GM18508 (cell line): ENCODE measurements around the gene KLHL6.
"Not testable (repeated sequence)": the region's sequence is repeated elsewhere in the genome, so short reads cannot be mapped to it uniquely, and the experiment has no call there.

ENCODE experiments used
- ATAC-seq: cut with Tn5 transposase; IDR thresholded peaks from one replicate; pipeline ENCODE4 v1.9.1; 2021; ENCODE audit warnings: moderate number of reproducible peaks; ENCODE audit not compliant: insufficient read depth, unreplicated experiment

Gene KLHL6

GRCh38 chr3:183555541-183556081 is at the start of gene KLHL6:
KLHL6 (minus strand) TSS chr3:183555706; CDS start chr3:183555653, 53 bp downstream.
- ATAC-seq = peak; percentile 80

- ATAC-seq = no peak
Observed at GRCh38 chr3:183597959-183598358, 42.5 kb upstream of the KLHL6 start.

- ATAC-seq = no peak
Observed at GRCh38 chr3:183594636-183595035, 39.1 kb upstream of the KLHL6 start.

GRCh38 chr3:183592821-183593220 is 37.3 kb upstream of the KLHL6 start:
- ATAC-seq = no peak

- ATAC-seq = peak; percentile 96
Observed at GRCh38 chr3:183591881-183592521, 36.5 kb upstream of the KLHL6 start.

- no peak for ATAC-seq
Observed at GRCh38 chr3:183590442-183590841, 34.9 kb upstream of the KLHL6 start.

GRCh38 chr3:183587336-183587735 is 31.8 kb upstream of the KLHL6 start:
- ATAC-seq = no peak

GRCh38 chr3:183586477-183586876 is 31.0 kb upstream of the KLHL6 start:
- ATAC-seq = no peak

GRCh38 chr3:183584914-183585280 is 29.4 kb upstream of the KLHL6 start:
- ATAC-seq = no peak

- no peak for ATAC-seq
Observed at GRCh38 chr3:183584246-183584913, 28.9 kb upstream of the KLHL6 start.

GRCh38 chr3:183583331-183584245 is 28.1 kb upstream of the KLHL6 start:
- no peak for ATAC-seq

- no peak for ATAC-seq
Observed at GRCh38 chr3:183582161-183582560, 26.7 kb upstream of the KLHL6 start.

- ATAC-seq = no peak
Observed at GRCh38 chr3:183581496-183582155, 26.1 kb upstream of the KLHL6 start.

GRCh38 chr3:183579967-183580900 is 24.7 kb upstream of the KLHL6 start:
- no peak for ATAC-seq

- no peak for ATAC-seq
Observed at GRCh38 chr3:183578179-183578578, 22.7 kb upstream of the KLHL6 start.

GRCh38 chr3:183577346-183577745 is 21.8 kb upstream of the KLHL6 start:
- no peak for ATAC-seq

GRCh38 chr3:183576487-183577107 is 21.1 kb upstream of the KLHL6 start:
- no peak for ATAC-seq

GRCh38 chr3:183572935-183573334 is 17.4 kb upstream of the KLHL6 start:
- ATAC-seq = peak; percentile 74

GRCh38 chr3:183570191-183570590 is 14.7 kb upstream of the KLHL6 start:
- ATAC-seq = not testable (repeated sequence)
